DMS 273 (cell line): ENCODE data around the gene GNAI3.

Experiments used
- DNase-seq: peaks from one replicate; lab custom pipeline; 2025; ENCODE audit not compliant: unreplicated experiment; lab: John Stamatoyannopoulos, UW

Gene GNAI3

DNA sequence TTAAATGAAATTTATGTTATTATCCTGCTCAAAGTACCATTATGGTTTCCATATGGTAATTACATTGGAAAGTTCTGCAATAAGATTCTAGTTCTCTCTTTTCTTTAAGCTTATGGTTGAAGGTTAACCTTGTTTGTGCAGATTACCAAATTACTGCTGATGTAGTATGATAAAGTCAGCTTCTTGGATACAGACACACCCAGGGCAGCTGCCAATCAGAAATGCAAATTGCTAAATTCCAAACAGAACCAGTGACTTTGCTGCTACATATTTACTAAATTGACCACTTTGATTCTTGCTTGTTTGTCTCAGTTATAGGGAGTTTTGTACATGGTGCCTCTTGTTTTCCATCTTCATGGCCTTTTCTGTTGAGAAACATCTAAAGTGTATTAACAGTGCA, 44.5 kb downstream of the GNAI3 start:
- DNase-seq = no peak

DNA sequence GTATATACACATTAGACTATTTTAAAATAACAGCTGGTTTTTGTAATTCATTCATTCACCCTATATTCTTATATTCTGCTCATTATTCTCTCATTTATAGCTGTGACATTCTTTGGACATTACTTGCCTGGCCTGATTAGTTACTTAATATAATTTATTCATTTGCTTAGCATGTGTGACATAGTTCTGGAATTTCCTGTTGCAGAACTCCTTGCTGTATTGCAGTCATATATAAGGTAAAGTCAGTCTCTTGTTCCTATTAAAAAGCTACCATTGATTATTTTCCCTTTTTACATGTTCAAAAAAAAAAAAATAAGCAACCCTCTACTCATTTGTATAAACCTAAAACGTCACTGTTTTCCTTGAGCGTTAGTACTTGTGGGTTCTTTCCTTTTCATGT, 47.1 kb downstream of the GNAI3 start:
- no peak for DNase-seq

DNA sequence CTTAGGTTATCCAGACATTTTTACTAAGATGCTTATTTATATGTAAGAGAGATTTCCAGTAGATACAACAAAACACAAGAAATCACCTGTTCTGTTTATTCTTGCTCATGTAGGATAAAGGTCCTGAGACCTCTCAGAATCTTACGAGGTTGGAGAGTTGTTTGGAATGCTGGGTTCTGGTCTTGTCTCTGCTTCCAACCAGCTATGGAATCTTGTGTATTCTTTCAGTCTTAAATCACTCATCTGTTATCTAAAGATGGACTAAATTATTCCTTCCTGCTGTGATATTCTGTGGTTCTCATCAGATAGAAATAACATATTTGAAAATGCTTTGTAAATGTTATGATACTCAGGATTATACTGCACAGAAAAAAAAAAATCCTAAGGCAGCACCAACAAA, 49.7 kb downstream of the GNAI3 start:
- no peak for DNase-seq

DNA sequence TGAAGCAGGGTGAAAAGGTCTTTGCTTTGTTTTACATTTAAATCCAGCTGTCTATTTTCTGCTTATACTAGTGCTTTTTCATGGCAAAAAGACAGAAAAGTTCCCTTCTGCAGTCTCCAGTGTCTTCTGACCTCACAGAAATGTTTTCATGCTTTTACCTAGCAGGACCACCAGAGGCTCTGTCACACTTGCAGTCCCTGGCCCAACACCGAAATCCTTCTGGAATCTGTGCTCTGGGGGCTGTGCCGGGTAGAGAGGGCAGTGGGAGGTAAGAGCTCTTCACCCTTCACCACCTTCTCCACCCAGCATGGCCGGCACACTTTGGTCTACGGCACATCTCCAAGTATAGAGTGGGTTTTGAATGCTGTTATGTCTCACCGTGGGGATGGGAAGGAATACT, 50.2 kb downstream of the GNAI3 start:
- peak; percentile 28 for DNase-seq

DNA sequence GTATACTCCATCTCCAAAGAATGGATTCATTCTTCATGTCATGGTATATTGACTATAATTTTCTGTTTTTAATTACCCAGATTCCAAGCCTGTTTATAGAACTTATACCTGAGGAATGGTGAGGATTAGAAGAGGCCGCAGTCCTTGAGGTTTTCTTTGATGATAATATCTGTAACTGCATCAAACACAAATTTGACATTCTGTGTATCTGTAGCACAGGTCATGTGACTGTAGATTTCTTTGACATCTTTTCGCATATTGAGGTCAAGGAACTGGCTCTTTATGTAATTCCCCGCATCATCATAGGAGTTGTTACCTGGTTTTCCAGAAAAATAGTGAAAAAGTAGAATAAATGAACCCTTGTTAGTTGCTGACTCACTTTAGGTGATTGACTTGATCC, 54.8 kb downstream of the GNAI3 start:
- DNase-seq = no peak

DNA sequence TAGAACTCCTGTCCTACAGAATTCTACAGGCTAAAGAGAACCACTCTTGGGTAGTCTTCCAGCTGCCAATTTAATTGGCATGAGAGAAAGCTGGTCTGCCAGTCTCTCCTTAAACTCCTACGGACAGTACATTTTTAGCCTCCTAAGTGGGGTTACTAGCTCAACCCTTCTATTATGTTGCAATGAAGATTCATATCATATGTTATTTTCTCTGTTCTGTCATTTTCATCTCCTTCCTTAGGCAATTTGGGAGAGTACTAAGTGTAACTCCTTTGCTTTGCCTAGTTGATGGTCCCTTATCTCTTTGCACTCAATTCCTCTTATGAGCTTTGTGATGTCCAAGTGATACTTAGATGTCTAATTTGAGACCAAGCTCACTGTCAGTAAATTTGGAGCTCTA, 57.0 kb downstream of the GNAI3 start:
- no peak for DNase-seq

DNA sequence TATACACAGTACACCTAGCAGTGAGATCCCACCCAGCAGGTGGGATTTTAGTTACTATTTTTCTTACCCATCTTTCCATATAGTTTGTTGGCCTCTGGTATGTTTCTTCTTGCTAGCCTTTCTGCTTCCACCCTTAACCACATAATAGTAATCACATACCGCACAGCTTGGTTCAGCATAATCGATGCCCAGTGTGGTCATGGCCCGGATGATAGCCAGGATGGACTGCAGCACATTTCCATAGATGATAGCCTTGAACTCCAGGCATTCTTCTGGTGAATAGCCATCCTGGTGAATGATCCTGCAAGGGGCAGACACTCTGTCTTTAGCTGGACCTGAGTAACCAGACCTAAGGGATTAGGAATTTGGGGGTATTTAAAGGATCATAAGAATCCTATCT, 61.5 kb downstream of the GNAI3 start:
- no peak for DNase-seq

DNA sequence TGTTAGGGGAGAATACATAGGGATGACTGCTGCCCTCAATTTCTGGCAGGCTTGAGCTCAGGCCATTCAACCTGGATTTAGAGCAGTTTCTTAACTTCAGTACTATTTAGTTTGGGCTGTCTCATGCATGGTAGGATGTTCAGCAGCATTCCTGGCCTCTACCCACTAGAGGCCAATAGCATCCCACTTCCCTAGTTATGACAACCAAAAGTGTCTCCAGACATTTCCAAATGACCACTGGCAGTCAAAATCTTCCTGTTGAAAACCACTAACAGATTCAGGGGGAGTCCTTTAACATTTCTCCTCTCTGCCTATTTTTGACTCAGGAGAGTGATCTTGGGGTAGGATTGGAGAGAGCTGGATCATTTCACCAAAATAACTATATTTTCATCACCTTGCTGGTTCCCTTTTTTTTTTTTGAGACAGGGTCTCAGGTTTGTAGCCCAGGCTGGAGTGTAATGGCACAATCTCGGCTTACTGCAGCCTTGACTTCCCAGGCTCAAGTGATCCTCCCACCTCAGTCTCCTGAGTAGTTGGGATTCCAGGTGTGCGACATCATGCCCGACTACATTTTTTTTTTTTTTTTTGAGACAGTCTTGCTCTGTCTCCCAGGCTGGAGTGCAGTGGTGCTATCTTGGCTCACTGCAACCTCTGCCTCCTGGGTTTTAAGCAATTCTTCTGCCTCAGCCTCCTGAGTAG, 62.3 kb downstream of the GNAI3 start:
- no peak for DNase-seq

DNA sequence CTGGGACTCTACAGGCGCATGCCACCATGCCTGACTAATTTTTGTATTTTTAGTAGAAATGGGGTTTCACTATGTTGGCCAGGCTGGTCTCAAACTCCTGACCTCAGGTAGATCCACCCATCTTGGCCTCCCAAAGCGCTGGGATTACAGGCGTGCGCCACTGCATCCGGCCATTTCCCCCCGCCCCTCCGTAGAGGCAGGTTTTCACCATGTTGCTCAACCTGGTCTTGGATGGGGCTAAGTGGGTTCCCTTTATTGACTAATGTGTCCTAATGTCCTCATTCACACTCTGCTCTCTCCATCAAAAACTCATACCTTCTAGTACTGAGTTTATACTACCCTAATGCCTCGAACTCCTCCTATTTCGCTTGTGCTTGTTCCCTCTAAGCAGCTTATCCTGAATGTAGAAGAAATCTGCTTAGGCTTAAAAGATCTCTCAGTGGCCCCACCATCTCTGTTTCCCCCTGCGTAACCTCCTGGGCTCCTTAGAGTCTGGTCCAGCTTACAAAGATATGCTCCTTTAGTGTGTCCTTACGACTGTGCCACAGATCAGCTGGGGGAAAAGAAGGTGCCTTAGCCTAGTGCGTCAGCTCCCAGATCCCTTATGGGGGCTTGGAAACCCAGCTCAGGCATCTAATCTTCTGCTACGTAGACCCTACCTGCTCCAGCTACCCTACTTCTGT, 63.0 kb downstream of the GNAI3 start:
- DNase-seq = no peak

DNA sequence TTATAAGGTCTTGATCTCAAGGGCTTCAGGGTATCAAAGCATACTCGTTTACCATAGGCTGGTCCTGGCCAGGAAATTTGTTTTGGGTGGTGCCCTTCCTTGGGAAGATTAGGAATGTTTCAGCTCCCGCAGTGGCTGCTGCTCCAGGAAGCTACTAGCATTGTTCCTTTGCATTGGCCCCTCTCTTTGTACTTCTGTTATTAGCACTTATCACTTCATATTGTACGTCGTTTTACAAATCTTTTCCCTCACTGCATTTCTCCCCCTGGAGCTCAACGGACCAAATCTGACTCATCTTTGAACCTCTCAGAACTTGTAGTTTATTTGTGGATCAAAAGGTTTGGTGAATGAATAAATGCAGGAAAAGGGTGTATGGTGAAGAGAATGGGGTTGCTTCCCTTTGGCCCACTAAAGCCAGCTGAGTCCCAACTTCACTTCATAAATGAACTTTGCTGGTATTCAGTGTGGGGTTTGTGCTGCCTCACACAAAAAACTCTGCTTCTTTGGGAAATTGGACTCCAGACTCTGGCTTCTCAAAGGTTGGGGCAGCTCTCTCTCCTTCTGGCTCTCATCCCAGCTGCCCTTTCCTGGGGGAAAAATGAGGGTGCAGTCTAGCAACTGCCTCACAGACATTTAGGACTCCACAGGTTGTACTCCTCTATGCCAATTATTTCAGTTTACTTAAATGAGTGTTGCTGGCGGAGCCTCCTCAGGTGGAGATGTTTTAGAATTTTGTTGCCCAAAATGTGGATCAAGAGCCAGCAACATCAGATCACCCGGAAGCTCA, 65.1 kb downstream of the GNAI3 start:
- DNase-seq = no peak

DNA sequence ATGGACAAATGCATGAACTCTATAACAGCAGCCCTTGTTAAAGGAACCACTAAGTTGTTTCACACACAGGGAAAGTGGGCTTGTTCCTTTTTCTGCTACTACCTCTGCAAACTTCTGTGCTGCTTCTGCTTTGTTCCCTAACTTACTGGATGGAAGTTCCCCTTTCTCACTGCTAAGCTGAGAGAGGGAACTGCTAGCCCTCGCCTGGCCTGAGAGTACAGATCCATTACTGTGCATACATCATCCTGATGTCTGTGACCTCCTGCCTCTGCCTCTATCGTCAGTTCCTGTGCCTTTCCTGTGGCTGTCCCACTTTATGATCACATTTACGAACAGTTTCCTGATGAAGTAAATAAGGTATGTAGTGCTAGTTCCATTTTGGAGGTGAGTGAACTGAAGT, 67.5 kb downstream of the GNAI3 start:
- DNase-seq = no peak

DNA sequence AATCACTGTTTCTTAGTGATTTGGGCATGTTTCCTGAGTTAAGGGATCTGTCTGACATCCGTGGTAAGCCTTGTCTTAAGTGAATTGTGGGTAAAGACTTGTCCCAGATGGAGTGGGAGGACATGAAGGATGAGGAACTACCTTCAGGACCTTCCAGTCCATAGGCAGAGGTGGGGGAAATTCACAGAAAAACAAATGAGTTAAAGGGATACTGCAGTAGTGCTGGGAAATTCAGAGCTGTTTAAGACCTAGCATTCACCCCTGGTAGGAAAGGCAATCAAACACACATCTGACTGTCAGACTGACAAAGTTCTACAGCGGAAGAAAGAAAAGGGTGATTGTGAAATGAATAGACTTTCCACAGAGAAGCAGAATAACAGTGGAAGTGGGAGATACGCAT, 68.0 kb downstream of the GNAI3 start:
- no peak for DNase-seq

DNA sequence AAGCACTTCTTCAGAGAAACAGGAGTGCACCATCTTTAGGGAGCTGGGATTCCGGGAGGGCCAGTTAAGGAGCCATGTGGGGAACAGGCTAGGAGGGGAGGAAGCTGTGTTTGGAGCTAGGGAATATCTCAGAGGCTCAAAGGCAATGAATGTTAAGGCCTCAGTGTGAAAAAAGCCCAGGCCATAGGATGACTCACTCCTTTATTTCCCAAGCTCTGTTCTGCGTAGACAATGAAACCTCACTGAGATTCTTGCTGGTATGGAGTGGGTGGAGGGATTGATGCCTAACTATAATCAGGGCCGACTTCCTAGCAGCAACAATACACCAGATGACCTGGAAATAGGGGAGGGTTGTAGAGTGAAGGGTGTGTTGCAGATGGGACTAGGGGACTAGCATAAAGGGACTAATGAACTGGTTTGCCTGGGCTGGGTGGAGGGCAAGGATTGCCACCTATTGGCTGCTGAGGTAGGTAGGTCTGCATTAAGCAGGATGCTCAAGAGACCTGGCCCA, 68.9 kb downstream of the GNAI3 start:
- peak; percentile 29 for DNase-seq

DNA sequence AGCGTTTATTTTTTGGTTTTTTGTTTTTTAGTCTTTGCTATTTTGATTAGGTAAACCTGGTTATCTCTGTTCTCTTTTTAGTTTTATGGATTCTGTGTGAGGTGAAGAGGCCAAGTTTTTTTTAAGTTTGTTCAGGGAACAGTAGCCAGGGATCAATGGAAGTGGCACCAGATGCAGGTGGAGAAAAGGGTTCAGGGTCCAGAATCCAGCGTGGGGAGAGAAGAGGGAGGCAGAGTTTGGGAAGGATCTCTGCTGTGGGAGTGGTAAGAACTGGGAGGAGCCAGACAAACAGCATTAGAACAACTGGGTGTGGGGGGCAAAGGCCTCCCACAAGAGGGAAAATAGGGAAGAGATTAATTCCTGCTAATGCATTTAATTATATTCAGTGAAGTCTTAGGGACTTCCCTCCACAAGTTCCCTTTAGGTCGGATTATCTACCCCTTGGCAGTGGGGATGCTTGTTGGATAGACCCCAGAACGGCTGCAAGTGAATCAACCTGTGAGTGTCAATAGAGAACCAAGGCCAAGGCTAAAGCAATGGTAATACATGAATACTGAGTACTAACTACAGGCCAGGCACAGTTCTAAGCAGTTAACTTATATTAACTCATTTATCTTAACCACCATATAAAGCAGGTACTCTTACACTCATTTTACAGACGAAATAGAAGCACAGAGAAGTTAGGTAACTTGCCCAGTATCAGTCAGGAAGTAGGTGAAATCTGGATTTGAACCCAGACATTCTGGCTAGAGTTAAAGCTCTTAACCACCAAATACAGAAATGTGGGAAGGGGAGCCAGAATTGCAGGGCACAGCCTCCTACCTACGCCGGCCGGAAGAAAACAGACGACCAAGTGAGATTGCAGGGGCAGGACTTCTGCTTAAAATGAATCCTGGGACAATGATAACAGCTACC, 70.5 kb downstream of the GNAI3 start:
- peak; percentile 45 for DNase-seq

DNA sequence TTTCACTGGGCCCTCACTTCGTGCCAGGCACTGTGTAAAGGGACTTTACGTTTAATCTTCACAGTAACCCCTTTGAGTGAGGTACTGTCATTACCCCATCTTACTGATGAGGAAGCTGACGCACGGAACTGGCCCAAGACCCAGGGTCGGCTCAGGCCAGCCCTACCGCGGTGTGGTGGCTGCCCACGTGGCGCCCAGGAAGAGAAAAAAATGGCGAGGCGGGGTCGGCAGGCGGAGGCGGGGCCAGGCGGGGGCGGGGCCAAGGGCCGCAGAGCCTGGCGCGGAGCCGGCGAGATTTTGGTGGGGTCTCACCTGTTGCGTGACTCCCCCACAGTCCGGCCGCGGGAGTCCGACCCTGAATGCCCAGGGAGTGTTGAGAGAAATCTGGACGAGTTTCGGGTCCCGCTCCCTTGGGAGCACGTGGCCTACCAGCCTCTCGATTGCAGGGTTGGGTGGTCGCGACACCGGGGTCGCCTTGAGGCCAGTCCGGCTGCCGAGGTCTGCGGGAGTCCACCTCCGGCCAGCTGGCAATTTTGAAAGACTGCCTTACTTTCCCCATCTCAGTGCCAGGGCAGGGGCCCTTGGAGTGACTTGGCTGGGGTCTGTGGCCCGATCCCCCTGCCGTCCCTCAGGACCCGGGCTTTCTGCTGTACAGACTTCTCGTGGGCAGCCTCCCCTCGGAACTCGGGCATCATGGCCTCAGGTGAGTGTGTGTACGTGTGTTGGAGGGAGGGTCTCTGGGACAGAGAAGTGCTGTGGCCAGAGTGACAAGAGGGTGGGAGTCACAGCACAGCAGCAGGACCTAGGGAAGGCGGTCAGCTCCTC, 71.4 kb downstream of the GNAI3 start, which contains the start of the genes AMPD2 and GNAT2:
TSS of gene AMPD2 (plus strand) at position 262 of the 825 bp plus-strand sequence. CDS start 1,339 bp downstream, outside the sequence.
TSS of gene GNAT2 (minus strand) at position 41 of the 825 bp plus-strand sequence. CDS start 6,746 bp downstream, outside the sequence.
- peak; percentile 90 for DNase-seq

DNA sequence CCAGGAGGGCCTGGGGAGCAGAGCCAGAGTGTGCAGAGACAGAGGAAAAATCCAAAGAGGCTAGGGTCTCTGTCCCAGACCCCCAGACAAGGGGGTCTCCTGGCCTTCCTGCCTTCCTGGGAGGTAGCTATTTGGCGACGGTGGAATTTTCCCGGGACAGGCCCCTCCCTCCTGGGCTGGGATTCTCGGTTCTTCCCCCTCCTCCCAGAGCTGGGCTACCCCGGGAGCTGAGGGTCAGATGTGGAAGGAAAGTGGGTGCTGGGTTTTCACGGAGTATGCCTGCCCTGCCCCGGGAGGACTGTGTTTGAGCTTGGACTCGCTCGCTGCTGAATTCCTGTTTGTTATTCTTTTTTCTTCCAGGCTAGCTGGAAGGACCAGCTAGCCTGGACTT, 72.0 kb downstream of the GNAI3 start:
- peak; percentile 79 for DNase-seq

DNA sequence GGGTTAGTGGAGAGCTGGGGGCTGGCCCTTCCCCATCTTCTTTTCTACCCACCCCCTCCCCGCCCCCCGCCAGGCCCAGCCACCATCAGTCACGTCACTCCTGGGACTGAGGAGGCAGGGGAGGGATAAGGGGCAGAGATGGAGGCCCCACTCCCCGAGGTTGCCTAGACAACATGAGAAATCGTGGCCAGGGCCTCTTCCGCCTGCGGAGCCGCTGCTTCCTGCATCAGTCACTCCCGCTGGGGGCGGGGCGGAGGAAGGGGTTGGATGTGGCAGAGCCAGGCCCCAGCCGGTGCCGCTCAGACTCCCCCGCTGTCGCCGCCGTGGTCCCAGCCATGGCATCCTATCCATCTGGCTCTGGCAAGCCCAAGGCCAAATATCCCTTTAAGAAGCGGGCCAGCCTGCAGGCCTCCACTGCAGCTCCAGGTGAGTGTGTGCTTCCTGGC, 72.4 kb downstream of the GNAI3 start:
- DNase-seq = peak; percentile 98

DNA sequence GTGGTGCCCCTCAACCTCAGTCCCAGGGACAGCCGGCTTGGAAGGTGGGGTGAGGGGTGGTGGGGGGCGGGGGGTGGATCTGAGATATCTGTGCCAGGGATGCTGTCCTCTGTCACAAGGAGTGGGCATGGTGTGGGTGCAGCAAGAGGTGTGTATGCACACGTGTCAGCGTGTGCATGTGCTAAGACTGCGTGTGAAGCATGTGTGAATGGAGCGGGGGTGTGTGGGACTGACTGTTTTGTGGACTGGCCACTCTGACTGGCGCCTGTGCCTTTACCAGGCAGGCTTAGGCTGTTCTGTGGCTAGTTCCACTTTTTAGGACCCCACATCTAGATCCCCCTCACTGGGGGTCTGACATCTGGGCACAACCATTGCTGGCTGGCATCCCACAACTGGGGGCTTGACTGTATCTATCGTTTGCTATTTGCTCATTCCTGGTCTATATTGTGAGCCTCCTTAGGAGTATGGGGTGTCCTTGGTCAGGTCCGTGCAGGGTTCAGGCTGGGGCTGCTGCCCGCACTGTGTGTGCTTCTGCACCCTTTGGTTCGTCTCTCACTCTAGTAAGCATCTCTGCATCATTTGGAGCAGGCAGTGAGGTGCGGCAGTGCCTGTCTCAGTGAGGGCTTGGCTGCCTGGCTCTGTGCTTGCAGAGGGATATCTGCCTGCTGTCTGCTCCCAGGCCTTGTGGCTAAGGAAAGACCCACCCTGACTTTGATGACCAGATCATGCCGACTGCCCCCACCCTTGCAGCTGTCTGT, 73.1 kb downstream of the GNAI3 start:
- no peak for DNase-seq
